T-cell (primary cell): ENCODE data around the gene NRIP1. TPM values are rescaled to one million over a fixed set of nuclear protein-coding genes. Genes with fewer than 3 reads are reported as not detected.

Experiments used
- ATAC-seq, 4 experiments: fragments of 200-7000 bp in 3 of 4; fragments of 150-1000 bp in 1 of 4; cut with Tn5 transposase; replicated peaks in 1 of 4; 1 replicate in 3 of 4; 2 replicates in 1 of 4; pipeline ENCODE4 v1.10.0; 2021; ENCODE audit warnings: moderate library complexity in 3 of 4, mild to moderate bottlenecking in 2 of 4, moderate number of reproducible peaks in 1 of 4
- CTCF ChIA-PET, 2 donors: fragments of 300-600 bp; sonication (Branson Sonifier 250); formaldehyde crosslinking; loops; one replicate each; lab custom pipeline; 2022; ENCODE audit warnings: antibody characterized with exemption in 2 of 2; lab: Charles Lee
- POLR2A ChIA-PET, 2 donors: fragments of 300-600 bp; sonication (Branson Sonifier 250); formaldehyde crosslinking; loops; one replicate each; lab custom pipeline; 2022; ENCODE audit warnings: antibody characterized with exemption in 2 of 2; lab: Charles Lee
- DNase-seq, 35 experiments: peaks; one replicate each; pipeline versions ENCODE4 v3.0.0 to v3.0.0-alpha.2; 2013 to 2023
- H3K27ac ChIP-seq: one replicate; pipeline ENCODE4 v1.5.1; 2013; ENCODE audit warnings: low read length
- H3K27me3 ChIP-seq, 2 experiments: replicated peaks in 1 of 2; 1 replicate in 1 of 2; 2 replicates in 1 of 2; pipeline versions ENCODE4 v1.6.1 to v1.7.0; 2013; ENCODE audit warnings: low read length in 1 of 2, mixed read lengths in 1 of 2; ENCODE audit not compliant: control insufficient read depth in 2 of 2, insufficient read depth in 2 of 2; ENCODE audit errors: extremely low read depth in 1 of 2
- H3K36me3 ChIP-seq, 2 donors: 1 replicate in 1 of 2; 2 replicates in 1 of 2; pipeline versions ENCODE4 v1.6.1 to v1.7.0; 2013; ENCODE audit warnings: low read length in 1 of 2; ENCODE audit not compliant: control insufficient read depth in 2 of 2, insufficient read depth in 1 of 2; ENCODE audit errors: extremely low read depth in 1 of 2
- H3K4me1 ChIP-seq, 2 experiments: 1 replicate in 1 of 2; 2 replicates in 1 of 2; pipeline versions ENCODE4 v1.6.1 to v1.7.0; 2013; ENCODE audit warnings: low read length in 2 of 2, mixed read lengths in 1 of 2; ENCODE audit not compliant: insufficient read depth in 2 of 2, control insufficient read depth in 1 of 2; ENCODE audit errors: extremely low read depth in 1 of 2
- H3K4me3 ChIP-seq, 2 donors: 1 replicate in 1 of 2; 2 replicates in 1 of 2; pipeline versions ENCODE4 v1.5.1 to v1.7.0; 2013; ENCODE audit warnings: mild to moderate bottlenecking in 2 of 2, low read length in 1 of 2, moderate library complexity in 1 of 2; ENCODE audit not compliant: control insufficient read depth in 1 of 2; ENCODE audit errors: extremely low read depth in 1 of 2
- H3K9me3 ChIP-seq: 2 replicates; pipeline ENCODE4 v1.7.0; 2013
- H3K27ac Mint-ChIP-seq, 2 donors: one replicate each; pipeline ENCODE4 v1.8.0; 2020 to 2021; ENCODE audit warnings: mild to moderate bottlenecking in 2 of 2, mixed read lengths in 2 of 2
- H3K27me3 Mint-ChIP-seq, 2 donors: one replicate each; pipeline ENCODE4 v1.8.0; 2021 to 2022; ENCODE audit warnings: mixed read lengths in 2 of 2
- H3K36me3 Mint-ChIP-seq: one replicate; pipeline ENCODE4 v1.8.0; 2021; ENCODE audit warnings: mixed read lengths
- H3K4me1 Mint-ChIP-seq, 3 donors: one replicate each; pipeline ENCODE4 v1.8.0; 2020 to 2022; ENCODE audit warnings: mixed read lengths in 3 of 3, mild to moderate bottlenecking in 1 of 3
- H3K4me3 Mint-ChIP-seq, 3 donors: one replicate each; pipeline ENCODE4 v1.8.0; 2020 to 2022; ENCODE audit warnings: mild to moderate bottlenecking in 3 of 3, mixed read lengths in 3 of 3, moderate library complexity in 3 of 3
- H3K9me3 Mint-ChIP-seq, 3 donors: one replicate each; pipeline ENCODE4 v1.8.0; 2020 to 2022; ENCODE audit warnings: mixed read lengths in 3 of 3
- WGBS: methylation state at CpG from one replicate; pipeline ENCODE4 v1.1.5; 2013; ENCODE audit warnings: missing lambda C conversion rate; ENCODE audit not compliant: insufficient coverage; 5-methylcytosine and 5-hydroxymethylcytosine counted together
- total RNA-seq, 35 experiments: library from RNA in 6 of 35; stranded (reverse) in 6 of 35; fragments of 120-200 nt in 1 of 35; gene quantifications; one replicate each; pipeline versions ENCODE4 v1.2.1 to v1.2.4 and lab custom pipeline; 2013 to 2026

Gene NRIP1
- total RNA-seq, 5 donors from 2014 or later (not counting 1 experiment from before 2014, with no cell fraction given): 19.5 to 35.8 (median 26.5) TPM

- no CpG with 5 or more reads among the region's 2 CpGs for WGBS
- H3K27me3 Mint-ChIP-seq: peaks cover 4 to 7% of the 10 kb centered on the region in 2 donors
- no peak for ATAC-seq
- H3K27ac ChIP-seq: no peak overlapping the region
- CTCF ChIA-PET: no interaction called here
- H3K27me3 ChIP-seq: peaks cover 0 to 3% of the 10 kb centered on the region in 2 experiments
- H3K36me3 Mint-ChIP-seq: no peaks in the 10 kb centered on the region
- no peak overlapping the region for H3K27ac Mint-ChIP-seq
- no peaks in the 10 kb centered on the region for H3K9me3 Mint-ChIP-seq
- H3K4me1 ChIP-seq: no peaks in the 10 kb centered on the region
- no peak for DNase-seq
- POLR2A ChIA-PET: no interaction called here
- no peak overlapping the region for H3K4me3 ChIP-seq
- no peak overlapping the region for H3K4me3 Mint-ChIP-seq
- H3K9me3 ChIP-seq: no peaks in the 10 kb centered on the region
- H3K4me1 Mint-ChIP-seq: no peaks in the 10 kb centered on the region
- no peaks in the 10 kb centered on the region for H3K36me3 ChIP-seq
Measured at GRCh38 chr21:14913638-14914037, 151.2 kb downstream of the NRIP1 start.

- Histone ChIP-seq H3K27ac (no peak overlapping the region), H3K9me3 (no peaks in the 10 kb centered on the region), H3K27me3 (peaks cover 0 to 3% of the 10 kb centered on the region in 2 experiments), H3K36me3 (no peaks in the 10 kb centered on the region), H3K4me3 (no peak overlapping the region), H3K4me1 (no peaks in the 10 kb centered on the region)
- ChIA-PET POLR2A (no interaction called here), CTCF (no interaction called here)
- Mint-ChIP-seq H3K4me1 (no peaks in the 10 kb centered on the region), H3K27ac (no peak overlapping the region), H3K9me3 (no peaks in the 10 kb centered on the region), H3K27me3 (peaks cover 4 to 7% of the 10 kb centered on the region in 2 donors), H3K36me3 (no peaks in the 10 kb centered on the region), H3K4me3 (no peak overlapping the region)
- no peak for ATAC-seq
- no peak for DNase-seq
Measured at GRCh38 chr21:14911351-14911750, 153.4 kb downstream of the NRIP1 start.
